Measurements from ENCODE around the gene SRPK3.

GRCh38 chrX:153763298-153763932, 17.4 kb upstream of the SRPK3 start:
- TF ChIP-seq HEYL (CRISPR knock-in tag; IDR thresholded peaks at IDR 0.05): no peak
- TF ChIP-seq, protein P1, sequence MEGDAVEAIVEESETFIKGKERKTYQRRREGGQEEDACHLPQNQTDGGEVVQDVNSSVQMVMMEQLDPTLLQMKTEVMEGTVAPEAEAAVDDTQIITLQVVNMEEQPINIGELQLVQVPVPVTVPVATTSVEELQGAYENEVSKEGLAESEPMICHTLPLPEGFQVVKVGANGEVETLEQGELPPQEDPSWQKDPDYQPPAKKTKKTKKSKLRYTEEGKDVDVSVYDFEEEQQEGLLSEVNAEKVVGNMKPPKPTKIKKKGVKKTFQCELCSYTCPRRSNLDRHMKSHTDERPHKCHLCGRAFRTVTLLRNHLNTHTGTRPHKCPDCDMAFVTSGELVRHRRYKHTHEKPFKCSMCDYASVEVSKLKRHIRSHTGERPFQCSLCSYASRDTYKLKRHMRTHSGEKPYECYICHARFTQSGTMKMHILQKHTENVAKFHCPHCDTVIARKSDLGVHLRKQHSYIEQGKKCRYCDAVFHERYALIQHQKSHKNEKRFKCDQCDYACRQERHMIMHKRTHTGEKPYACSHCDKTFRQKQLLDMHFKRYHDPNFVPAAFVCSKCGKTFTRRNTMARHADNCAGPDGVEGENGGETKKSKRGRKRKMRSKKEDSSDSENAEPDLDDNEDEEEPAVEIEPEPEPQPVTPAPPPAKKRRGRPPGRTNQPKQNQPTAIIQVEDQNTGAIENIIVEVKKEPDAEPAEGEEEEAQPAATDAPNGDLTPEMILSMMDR (IDR thresholded peaks at IDR 0.05): no peak
- TF ChIP-seq, protein P2, sequence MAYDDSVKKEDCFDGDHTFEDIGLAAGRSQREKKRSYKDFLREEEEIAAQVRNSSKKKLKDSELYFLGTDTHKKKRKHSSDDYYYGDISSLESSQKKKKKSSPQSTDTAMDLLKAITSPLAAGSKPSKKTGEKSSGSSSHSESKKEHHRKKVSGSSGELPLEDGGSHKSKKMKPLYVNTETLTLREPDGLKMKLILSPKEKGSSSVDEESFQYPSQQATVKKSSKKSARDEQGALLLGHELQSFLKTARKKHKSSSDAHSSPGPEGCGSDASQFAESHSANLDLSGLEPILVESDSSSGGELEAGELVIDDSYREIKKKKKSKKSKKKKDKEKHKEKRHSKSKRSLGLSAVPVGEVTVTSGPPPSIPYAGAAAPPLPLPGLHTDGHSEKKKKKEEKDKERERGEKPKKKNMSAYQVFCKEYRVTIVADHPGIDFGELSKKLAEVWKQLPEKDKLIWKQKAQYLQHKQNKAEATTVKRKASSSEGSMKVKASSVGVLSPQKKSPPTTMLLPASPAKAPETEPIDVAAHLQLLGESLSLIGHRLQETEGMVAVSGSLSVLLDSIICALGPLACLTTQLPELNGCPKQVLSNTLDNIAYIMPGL (CRISPR knock-in tag; IDR thresholded peaks at IDR 0.05; ENCODE audit: borderline replicate concordance): no peak
- TF ChIP-seq MAZ (IDR thresholded peaks at IDR 0.05; ENCODE audit: borderline replicate concordance, low read depth, low read length): no peak
- no peak for TF ChIP-seq ESRRA (IDR thresholded peaks at IDR 0.05; ENCODE audit: borderline replicate concordance, low read length)
- TF ChIP-seq CHD4 (IDR thresholded peaks at IDR 0.05; ENCODE audit: borderline replicate concordance): no peak
- TF ChIP-seq MAX (IDR thresholded peaks at IDR 0.05): no peak
- TF ChIP-seq POLR2A (IDR thresholded peaks at IDR 0.05; ENCODE audit: low read length): no peak
- TF ChIP-seq, protein P3, sequence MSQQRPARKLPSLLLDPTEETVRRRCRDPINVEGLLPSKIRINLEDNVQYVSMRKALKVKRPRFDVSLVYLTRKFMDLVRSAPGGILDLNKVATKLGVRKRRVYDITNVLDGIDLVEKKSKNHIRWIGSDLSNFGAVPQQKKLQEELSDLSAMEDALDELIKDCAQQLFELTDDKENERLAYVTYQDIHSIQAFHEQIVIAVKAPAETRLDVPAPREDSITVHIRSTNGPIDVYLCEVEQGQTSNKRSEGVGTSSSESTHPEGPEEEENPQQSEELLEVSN (IDR thresholded peaks at IDR 0.05; ENCODE audit: borderline replicate concordance, low read depth): no peak
- no peak for TF ChIP-seq PHF8 (IDR thresholded peaks at IDR 0.05; ENCODE audit: borderline replicate concordance, low read depth)
- no peak for TF ChIP-seq EP300 (IDR thresholded peaks at IDR 0.05)
- no peak for TF ChIP-seq CEBPB (IDR thresholded peaks at IDR 0.05)
- no peak for TF ChIP-seq USF2 (IDR thresholded peaks at IDR 0.05)
